MM.1S (cell line): Measurements from ENCODE around the gene IQCN.

Experiments used
- DNase-seq: peaks from one replicate; pipeline ENCODE4 v3.0.0-alpha.2; 2015
- H2AFZ ChIP-seq: fragments of 300-600 bp; sonication (generic); 2 replicates; pipeline ENCODE4 v1.6.0; 2016; ENCODE audit warnings: antibody characterized with exemption, low read length
- H3F3A ChIP-seq: fragments of 300-600 bp; sonication (generic); 2 replicates; pipeline ENCODE4 v1.6.1; 2016; ENCODE audit warnings: mild to moderate bottlenecking, antibody characterized with exemption, low read length, moderate library complexity, mixed read lengths; ENCODE audit not compliant: insufficient read depth
- H3K27ac ChIP-seq: fragments of 300-600 bp; sonication (generic); 2 replicates; pipeline ENCODE4 v1.5.1; 2016; ENCODE audit warnings: mild to moderate bottlenecking, low read length
- H3K27me3 ChIP-seq: fragments of 300-600 bp; sonication (generic); replicated peaks from 2 replicates; pipeline ENCODE4 v1.6.0; 2016; ENCODE audit warnings: low read length; ENCODE audit not compliant: insufficient read depth
- H3K36me3 ChIP-seq: fragments of 300-600 bp; sonication (generic); replicated peaks from 2 replicates; pipeline ENCODE4 v1.6.1; 2016; ENCODE audit warnings: mild to moderate bottlenecking, low read length, mixed read lengths; ENCODE audit not compliant: insufficient read depth
- H3K4me1 ChIP-seq: fragments of 300-600 bp; sonication (generic); 2 replicates; pipeline ENCODE4 v1.6.1; 2016; ENCODE audit warnings: low read length, mixed read lengths
- H3K4me2 ChIP-seq: fragments of 300-600 bp; sonication (generic); 2 replicates; pipeline ENCODE4 v1.6.0; 2016; ENCODE audit warnings: low read depth, low read length
- H3K4me3 ChIP-seq: fragments of 300-600 bp; sonication (generic); 2 replicates; pipeline ENCODE4 v1.5.1; 2016; ENCODE audit warnings: low read length, mixed read lengths
- H3K79me2 ChIP-seq: fragments of 300-600 bp; sonication (generic); 2 replicates; pipeline ENCODE4 v1.6.1; 2016; ENCODE audit warnings: mixed run types, low read length, mixed read lengths
- H3K9ac ChIP-seq: fragments of 300-600 bp; sonication (generic); 2 replicates; pipeline ENCODE4 v1.6.1; 2016; ENCODE audit warnings: low read length, mixed read lengths
- H3K9me2 ChIP-seq: fragments of 300-600 bp; sonication (generic); replicated peaks from 2 replicates; pipeline ENCODE4 v1.6.1; 2016; ENCODE audit warnings: mild to moderate bottlenecking, low read length, mixed read lengths; ENCODE audit not compliant: insufficient read depth
- H3K9me3 ChIP-seq: fragments of 300-600 bp; sonication (generic); replicated peaks from 2 replicates; pipeline ENCODE4 v1.6.1; 2016; ENCODE audit warnings: mild to moderate bottlenecking, low read length, mixed read lengths; ENCODE audit not compliant: insufficient read depth
- H4K20me1 ChIP-seq: fragments of 300-600 bp; sonication (generic); 2 replicates; pipeline ENCODE4 v1.6.1; 2016; ENCODE audit warnings: mild to moderate bottlenecking, low read length, moderate library complexity, mixed read lengths; ENCODE audit not compliant: insufficient read depth
- EZH2 ChIP-seq: fragments of 300-600 bp; sonication (generic); optimal IDR thresholded peaks from 2 replicates; pipeline ENCODE3; 2017; ENCODE audit warnings: low read depth, mild to moderate bottlenecking, antibody characterized with exemption, low read length, mixed read lengths
- EZH2phosphoT487 ChIP-seq: fragments of 300-600 bp; sonication (generic); IDR thresholded peaks from 2 replicates; pipeline ENCODE4 v1.6.1; 2018; ENCODE audit warnings: antibody characterized with exemption, low read length
- TF ChIP-seq, protein P1 (sequence below): fragments of 300-600 bp; sonication (generic); IDR thresholded peaks from 2 replicates; pipeline ENCODE4 v1.5.1; 2016; ENCODE audit warnings: antibody characterized with exemption, low read length, mixed read lengths

IQCN gene

DNA sequence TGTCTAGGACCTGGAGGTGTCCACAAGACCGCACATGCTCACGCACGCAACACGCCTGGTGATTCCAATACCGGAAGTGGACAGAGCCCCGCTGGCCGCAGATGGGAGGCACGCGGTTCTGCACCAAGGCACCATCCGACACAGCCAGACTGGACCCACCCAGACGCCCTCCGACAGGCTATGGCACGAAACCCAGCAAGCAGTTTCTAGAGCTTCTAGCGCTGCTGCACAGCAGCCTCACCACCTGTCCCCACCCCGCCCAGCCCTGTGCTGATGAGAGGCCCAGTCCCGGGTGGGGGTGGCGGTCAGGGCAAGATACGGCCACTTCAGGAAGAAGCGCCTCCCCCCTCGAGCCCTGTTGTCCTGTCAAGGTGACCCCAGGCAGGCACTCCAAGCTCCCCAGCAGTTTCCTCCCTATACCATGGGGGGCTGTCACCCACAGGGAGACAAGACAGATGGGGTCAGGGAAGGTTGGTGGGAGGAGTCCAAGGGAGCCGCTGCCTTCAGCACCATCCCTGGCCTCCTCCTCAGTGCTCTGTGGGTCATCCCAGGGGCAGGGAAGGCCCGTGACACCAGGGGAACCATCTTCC is 37.3 kb upstream of the IQCN start:
- TF ChIP-seq, protein P1, sequence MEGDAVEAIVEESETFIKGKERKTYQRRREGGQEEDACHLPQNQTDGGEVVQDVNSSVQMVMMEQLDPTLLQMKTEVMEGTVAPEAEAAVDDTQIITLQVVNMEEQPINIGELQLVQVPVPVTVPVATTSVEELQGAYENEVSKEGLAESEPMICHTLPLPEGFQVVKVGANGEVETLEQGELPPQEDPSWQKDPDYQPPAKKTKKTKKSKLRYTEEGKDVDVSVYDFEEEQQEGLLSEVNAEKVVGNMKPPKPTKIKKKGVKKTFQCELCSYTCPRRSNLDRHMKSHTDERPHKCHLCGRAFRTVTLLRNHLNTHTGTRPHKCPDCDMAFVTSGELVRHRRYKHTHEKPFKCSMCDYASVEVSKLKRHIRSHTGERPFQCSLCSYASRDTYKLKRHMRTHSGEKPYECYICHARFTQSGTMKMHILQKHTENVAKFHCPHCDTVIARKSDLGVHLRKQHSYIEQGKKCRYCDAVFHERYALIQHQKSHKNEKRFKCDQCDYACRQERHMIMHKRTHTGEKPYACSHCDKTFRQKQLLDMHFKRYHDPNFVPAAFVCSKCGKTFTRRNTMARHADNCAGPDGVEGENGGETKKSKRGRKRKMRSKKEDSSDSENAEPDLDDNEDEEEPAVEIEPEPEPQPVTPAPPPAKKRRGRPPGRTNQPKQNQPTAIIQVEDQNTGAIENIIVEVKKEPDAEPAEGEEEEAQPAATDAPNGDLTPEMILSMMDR: no peak
- TF ChIP-seq EZH2 (no peak), EZH2phosphoT487 (no peak)
- no peaks in the 10 kb centered on the region for H3K9me2 ChIP-seq
- H3K27ac ChIP-seq: no peak overlapping the region
- no peak overlapping the region for H3K9ac ChIP-seq
- peaks cover 12% of the 10 kb centered on the region for H3F3A ChIP-seq
- H4K20me1 ChIP-seq: no peaks in the 10 kb centered on the region
- H3K36me3 ChIP-seq: no peaks in the 10 kb centered on the region
- H3K27me3 ChIP-seq: no peaks in the 10 kb centered on the region
- DNase-seq: no peak
- peaks cover 15% of the 10 kb centered on the region; the same call in 1 of the 2 replicates for H3K79me2 ChIP-seq
- H3K9me3 ChIP-seq: no peaks in the 10 kb centered on the region
- no peak overlapping the region for H3K4me2 ChIP-seq
- no peak overlapping the region for H2AFZ ChIP-seq
- H3K4me1 ChIP-seq: peaks cover 3% of the 10 kb centered on the region
- no peak overlapping the region for H3K4me3 ChIP-seq

DNA sequence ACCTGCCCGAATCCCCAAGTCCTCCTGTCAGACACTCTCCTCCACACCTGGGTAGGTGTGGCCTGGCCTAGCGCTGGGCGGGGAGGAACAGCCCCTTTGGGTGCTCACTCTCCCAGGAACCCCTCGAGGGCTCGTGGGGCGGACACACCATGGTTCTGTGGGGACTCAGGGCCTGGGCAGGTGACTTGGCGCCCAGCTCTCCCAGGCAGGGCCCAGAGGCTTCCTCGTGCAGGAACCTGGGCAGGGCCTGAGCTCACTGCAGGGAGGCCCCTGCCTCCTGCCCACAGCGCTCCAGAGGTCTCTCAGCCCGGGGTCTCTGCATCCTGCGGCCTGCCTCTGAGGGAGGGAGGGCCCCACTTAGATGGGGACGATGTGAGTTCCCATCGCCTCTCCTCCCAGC is 36.7 kb upstream of the IQCN start:
- H3K9me3 ChIP-seq: no peaks in the 10 kb centered on the region
- H3K36me3 ChIP-seq: no peaks in the 10 kb centered on the region
- TF ChIP-seq EZH2 (no peak), EZH2phosphoT487 (no peak)
- TF ChIP-seq, protein P1: no peak
- no peak overlapping the region for H3K4me2 ChIP-seq
- no peak overlapping the region for H3K27ac ChIP-seq
- H3K9ac ChIP-seq: no peak overlapping the region
- peaks cover 15% of the 10 kb centered on the region; the same call in 1 of the 2 replicates for H3K79me2 ChIP-seq
- no peak for DNase-seq
- peaks cover 9% of the 10 kb centered on the region for H3K4me1 ChIP-seq
- no peak overlapping the region for H3K4me3 ChIP-seq
- H4K20me1 ChIP-seq: no peaks in the 10 kb centered on the region
- H3K9me2 ChIP-seq: no peaks in the 10 kb centered on the region
- no peak overlapping the region for H2AFZ ChIP-seq
- H3K27me3 ChIP-seq: no peaks in the 10 kb centered on the region
- peaks cover 18% of the 10 kb centered on the region for H3F3A ChIP-seq

DNA sequence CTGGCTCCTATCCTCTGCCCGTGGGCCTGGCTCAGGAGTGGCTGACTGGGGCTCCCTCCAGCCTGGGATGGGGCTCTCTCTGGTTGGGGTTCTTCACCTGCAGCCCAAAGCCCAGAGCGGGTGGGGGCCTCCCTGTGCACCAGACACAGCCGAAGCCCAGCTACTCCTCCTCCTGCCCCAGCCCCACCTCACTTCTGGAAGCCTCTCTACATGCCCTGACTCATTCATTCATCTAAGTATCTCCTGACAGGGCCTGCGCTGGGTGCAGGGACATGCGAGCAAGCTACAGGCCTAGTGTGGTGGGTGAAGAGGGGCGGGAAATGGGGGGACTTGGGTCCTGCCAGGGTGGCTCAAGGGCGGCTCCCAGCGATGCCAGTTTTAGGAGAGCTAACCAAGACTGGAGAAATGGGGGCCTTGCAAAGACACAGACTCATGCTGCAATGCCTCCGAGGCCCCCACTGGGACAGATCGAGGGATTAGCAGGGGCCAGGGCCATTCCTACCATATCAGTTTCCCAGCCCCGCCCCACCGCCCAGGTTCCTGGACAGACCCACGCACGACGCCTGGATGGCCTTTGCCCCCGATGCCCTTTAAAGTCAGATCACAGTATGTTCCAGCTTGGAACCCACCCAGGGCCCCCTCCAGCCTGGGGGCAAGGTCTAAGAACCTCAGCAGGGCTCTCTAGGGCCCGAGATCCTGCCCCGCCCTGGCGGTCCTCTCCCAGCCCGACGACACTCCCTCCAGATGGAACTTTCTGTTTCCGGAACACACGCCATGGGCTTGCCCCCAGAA is 36.1 kb upstream of the IQCN start:
- H3K4me2 ChIP-seq: no peak overlapping the region
- H3K4me1 ChIP-seq: peaks cover 15% of the 10 kb centered on the region
- TF ChIP-seq EZH2phosphoT487: no peak
- TF ChIP-seq, protein P1: no peak
- TF ChIP-seq EZH2: no peak

More for the DNA sequence above, 36.1 kb upstream of the IQCN start:
- H3K9me2 ChIP-seq: no peaks in the 10 kb centered on the region
- no peaks in the 10 kb centered on the region for H3K27me3 ChIP-seq
- no peak overlapping the region for H2AFZ ChIP-seq
- H3K9ac ChIP-seq: no peak overlapping the region
- no peaks in the 10 kb centered on the region for H3K36me3 ChIP-seq
- peaks cover 24% of the 10 kb centered on the region for H3F3A ChIP-seq
- DNase-seq: no peak
- H3K79me2 ChIP-seq: peaks cover 17% of the 10 kb centered on the region; the same call in 1 of the 2 replicates
- H3K4me3 ChIP-seq: no peak overlapping the region
- H4K20me1 ChIP-seq: no peaks in the 10 kb centered on the region
- H3K9me3 ChIP-seq: no peaks in the 10 kb centered on the region
- H3K27ac ChIP-seq: no peak overlapping the region
